ENCODE data around the gene ARMH3.

The ARMH3 gene

DNA sequence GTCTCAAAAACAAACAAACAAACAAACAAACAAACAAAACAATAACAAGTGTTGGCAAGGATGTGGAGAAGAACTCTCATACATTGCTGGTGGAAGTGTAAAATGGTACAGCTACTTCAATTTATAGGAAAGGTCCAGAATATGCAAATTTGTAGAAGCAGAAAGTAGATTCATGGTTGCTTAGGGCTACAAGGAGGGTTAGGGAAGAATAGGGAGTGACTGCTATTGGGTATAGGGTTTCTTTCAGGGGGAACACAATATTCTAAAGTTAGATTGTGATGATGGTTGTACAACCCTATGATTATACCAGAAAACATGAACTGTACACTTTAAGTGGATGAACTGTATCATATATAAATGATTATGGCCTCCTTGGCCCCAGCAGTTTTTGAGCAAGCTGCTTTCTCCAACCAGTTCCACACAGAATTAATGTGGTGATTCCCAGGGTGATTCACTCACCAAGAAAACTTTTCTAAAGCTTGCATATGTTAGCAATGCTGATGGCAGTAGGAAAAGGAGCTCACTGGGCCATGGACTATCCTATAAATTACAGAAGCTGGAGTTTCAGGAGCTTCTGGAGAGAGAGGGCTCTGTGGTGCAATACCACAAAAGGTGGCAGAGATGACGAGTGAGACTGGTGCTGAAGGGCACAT, 159.6 kb downstream of the ARMH3 start:
- no peak overlapping the region for H3K4me3 ChIP-seq (ENCODE audit: low read depth, low read length)
- DNase-seq (ENCODE audit: low read depth), result no peak

DNA sequence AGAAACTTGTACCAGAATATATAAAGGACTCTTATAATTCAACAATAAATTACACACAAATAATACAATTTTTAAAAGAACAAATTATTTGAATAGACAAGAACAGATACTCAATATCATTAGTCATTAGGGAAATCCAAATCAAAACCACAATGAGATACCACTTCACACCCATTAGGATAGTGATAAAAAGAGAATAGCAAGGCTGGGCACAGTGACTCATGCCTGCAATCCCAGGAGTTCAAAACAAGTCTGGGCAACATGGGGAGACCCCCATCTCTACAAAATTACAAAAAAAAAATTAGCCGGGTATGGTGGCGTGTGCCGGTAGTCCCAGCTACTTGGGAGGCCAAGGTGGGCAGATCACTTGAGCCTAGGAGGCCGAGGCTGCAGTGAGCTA, 160.2 kb downstream of the ARMH3 start:
- no peak for DNase-seq (ENCODE audit: low read depth)
- TF ChIP-seq MYC (IDR thresholded peaks at IDR 0.05; ENCODE audit: low read depth, low read length) (no peak), POLR2A (IDR thresholded peaks at IDR 0.05; ENCODE audit: extremely low read depth, insufficient read length) (no peak)
- TF ChIP-seq, protein P1, sequence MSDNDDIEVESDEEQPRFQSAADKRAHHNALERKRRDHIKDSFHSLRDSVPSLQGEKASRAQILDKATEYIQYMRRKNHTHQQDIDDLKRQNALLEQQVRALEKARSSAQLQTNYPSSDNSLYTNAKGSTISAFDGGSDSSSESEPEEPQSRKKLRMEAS (IDR thresholded peaks at IDR 0.05; ENCODE audit: low read depth, low read length), result no peak
- TF ChIP-seq, protein P2, sequence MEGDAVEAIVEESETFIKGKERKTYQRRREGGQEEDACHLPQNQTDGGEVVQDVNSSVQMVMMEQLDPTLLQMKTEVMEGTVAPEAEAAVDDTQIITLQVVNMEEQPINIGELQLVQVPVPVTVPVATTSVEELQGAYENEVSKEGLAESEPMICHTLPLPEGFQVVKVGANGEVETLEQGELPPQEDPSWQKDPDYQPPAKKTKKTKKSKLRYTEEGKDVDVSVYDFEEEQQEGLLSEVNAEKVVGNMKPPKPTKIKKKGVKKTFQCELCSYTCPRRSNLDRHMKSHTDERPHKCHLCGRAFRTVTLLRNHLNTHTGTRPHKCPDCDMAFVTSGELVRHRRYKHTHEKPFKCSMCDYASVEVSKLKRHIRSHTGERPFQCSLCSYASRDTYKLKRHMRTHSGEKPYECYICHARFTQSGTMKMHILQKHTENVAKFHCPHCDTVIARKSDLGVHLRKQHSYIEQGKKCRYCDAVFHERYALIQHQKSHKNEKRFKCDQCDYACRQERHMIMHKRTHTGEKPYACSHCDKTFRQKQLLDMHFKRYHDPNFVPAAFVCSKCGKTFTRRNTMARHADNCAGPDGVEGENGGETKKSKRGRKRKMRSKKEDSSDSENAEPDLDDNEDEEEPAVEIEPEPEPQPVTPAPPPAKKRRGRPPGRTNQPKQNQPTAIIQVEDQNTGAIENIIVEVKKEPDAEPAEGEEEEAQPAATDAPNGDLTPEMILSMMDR (IDR thresholded peaks at IDR 0.05; ENCODE audit: low read depth, low read length), result no peak
- H3K4me3 ChIP-seq (ENCODE audit: low read depth, low read length), result no peak overlapping the region

More for the DNA sequence above, 159.6 kb downstream of the ARMH3 start:
- no peak for TF ChIP-seq POLR2A (IDR thresholded peaks at IDR 0.05; ENCODE audit: extremely low read depth, insufficient read length)
- TF ChIP-seq, protein P2 (IDR thresholded peaks at IDR 0.05; ENCODE audit: low read depth, low read length), result no peak
- no peak for TF ChIP-seq MYC (IDR thresholded peaks at IDR 0.05; ENCODE audit: low read depth, low read length)
- TF ChIP-seq, protein P1 (IDR thresholded peaks at IDR 0.05; ENCODE audit: low read depth, low read length), result no peak

DNA sequence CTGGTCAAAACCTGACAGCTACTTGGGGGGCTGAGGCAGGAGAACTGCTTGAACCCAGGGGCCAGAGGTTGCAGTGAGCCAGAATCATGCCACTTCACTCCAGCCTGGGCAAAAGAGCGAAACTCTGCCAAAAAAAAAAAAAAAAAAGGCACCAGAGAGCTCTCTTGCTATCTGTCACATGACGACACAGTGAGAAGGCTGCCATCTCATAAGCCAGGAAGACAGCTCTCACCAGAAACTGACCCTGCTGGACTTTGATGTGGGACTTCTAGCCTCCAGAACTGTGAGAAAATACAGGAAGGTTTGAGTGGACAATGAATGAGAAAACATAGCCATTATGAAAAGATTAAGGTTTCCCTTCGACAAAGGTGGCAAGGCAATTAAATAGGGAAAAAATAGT, 161.2 kb downstream of the ARMH3 start:
- H3K4me3 ChIP-seq (ENCODE audit: low read depth, low read length), result no peak overlapping the region
- TF ChIP-seq MYC (IDR thresholded peaks at IDR 0.05; ENCODE audit: low read depth, low read length), result no peak
- TF ChIP-seq POLR2A (IDR thresholded peaks at IDR 0.05; ENCODE audit: extremely low read depth, insufficient read length), result no peak
- DNase-seq (ENCODE audit: low read depth), result no peak

DNA sequence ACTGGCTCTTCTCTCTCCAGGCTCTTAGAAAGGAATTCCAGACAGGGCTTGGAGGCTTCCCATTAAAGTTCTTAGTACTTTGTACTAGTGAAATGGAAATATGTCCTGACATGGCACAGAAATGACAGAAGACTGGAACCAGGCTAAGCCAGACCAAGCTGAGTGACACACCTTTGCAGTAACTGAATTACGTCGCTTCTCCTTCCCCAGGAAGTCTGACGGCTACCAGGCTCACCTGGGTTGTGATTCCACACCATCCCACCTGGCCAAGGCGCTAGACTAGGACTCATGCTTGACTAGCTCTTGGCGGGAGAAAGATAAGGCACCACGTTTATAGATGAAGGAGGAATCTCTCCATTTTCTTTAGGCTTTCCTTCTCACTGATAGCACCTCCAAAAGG, 161.7 kb downstream of the ARMH3 start:
- no peak for DNase-seq (ENCODE audit: low read depth)
- no peak overlapping the region for H3K4me3 ChIP-seq (ENCODE audit: low read depth, low read length)
- TF ChIP-seq, protein P1 (IDR thresholded peaks at IDR 0.05; ENCODE audit: low read depth, low read length), result no peak
- TF ChIP-seq POLR2A (IDR thresholded peaks at IDR 0.05; ENCODE audit: extremely low read depth, insufficient read length) (no peak), MYC (IDR thresholded peaks at IDR 0.05; ENCODE audit: low read depth, low read length) (no peak)
- TF ChIP-seq, protein P2 (IDR thresholded peaks at IDR 0.05; ENCODE audit: low read depth, low read length), result no peak

DNA sequence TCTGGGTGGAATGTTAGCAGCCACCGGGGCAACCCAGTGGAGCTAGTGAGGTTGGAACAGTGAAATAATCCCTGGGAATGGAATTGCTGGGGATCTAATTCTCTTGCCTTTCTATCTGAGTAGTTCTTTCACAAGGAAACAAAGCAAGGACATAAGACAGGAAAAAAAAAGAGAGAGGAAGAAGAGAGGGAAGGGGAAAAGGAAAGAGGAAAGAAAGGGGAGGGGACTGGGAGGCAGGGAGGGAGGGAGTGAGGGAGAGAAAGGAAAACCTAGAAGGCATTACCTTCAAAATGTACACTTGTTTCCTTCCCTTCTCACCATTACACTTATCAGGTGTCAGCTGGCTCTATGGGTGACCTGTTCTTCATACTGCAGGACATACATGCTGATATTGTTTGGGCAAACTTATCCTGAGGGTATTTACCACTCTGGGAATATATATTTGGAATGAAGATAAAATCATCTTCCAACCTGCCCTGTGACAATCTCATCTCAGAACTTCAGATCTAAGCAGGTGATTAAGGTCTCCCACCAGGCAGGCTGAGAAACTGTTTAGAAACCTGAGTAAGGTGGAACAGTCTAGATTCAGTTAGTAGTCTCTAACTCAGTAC, 162.4 kb downstream of the ARMH3 start:
- H3K4me3 ChIP-seq (ENCODE audit: low read depth, low read length), result no peak overlapping the region
- DNase-seq (ENCODE audit: low read depth), result no peak
- TF ChIP-seq, protein P1 (IDR thresholded peaks at IDR 0.05; ENCODE audit: low read depth, low read length), result no peak
- TF ChIP-seq MYC (IDR thresholded peaks at IDR 0.05; ENCODE audit: low read depth, low read length) (no peak), POLR2A (IDR thresholded peaks at IDR 0.05; ENCODE audit: extremely low read depth, insufficient read length) (no peak)
- TF ChIP-seq, protein P2 (IDR thresholded peaks at IDR 0.05; ENCODE audit: low read depth, low read length), result no peak

DNA sequence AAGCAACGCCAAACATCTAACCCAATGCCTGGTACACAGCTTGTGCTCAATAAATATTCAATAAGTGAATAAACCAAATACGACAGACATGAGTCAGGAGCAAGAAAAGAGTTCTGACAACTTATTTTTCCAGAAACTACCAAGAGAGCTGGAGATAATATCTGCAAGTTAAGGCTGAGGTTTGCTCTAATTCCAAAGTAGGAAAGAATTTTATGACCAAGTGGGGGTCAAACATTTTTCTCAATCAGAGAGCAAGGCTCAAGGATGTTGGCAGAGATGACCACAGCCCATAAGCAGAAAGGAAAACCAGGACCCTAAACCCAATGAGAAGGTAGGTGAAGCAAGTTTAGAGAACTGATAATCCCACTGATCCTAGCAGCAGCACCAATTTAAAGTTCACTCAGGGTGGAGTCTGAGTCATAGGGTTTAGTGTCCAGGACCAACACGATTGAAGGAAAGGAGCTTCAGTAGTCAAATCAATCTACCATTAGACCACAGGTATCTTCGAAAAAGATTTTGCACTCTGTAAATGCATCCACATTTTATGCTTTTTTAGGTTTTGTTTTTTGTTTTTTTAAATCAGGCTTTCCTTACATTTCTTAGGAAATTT, 163.1 kb downstream of the ARMH3 start:
- no peak for TF ChIP-seq POLR2A (IDR thresholded peaks at IDR 0.05; ENCODE audit: extremely low read depth, insufficient read length)
- TF ChIP-seq, protein P2 (IDR thresholded peaks at IDR 0.05; ENCODE audit: low read depth, low read length), result no peak
- TF ChIP-seq, protein P1 (IDR thresholded peaks at IDR 0.05; ENCODE audit: low read depth, low read length), result no peak
- TF ChIP-seq MYC (IDR thresholded peaks at IDR 0.05; ENCODE audit: low read depth, low read length), result no peak
- DNase-seq (ENCODE audit: low read depth), result no peak

More for the DNA sequence above, 163.1 kb downstream of the ARMH3 start:
- H3K4me3 ChIP-seq (ENCODE audit: low read depth, low read length), result no peak overlapping the region
